Gastroesophageal sphincter (tissue), 4 donors: ENCODE results near the gene CLIC3. TPM values are rescaled to one million over a fixed set of nuclear protein-coding genes. Genes with fewer than 3 reads are reported as not detected.
A peak's percentile ranks its signal among the peaks of the same experiment; 100 is the strongest.

Experiments
- ATAC-seq: fragments of 150-250 bp; one replicate; pipeline ENCODE4 v1.9.1; 2016; ENCODE audit warnings: mild to moderate bottlenecking, moderate library complexity
- H3K27ac ChIP-seq, 4 donors: fragments of 200-600 bp; sonication (generic) in 3 of 4; 1 replicate in 3 of 4; 2 replicates in 1 of 4; pipeline ENCODE4 v1.5.1; 2016 to 2019
- H3K27me3 ChIP-seq: fragments of 200-600 bp; sonication (generic); one replicate; pipeline ENCODE4 v1.5.1; 2019
- H3K36me3 ChIP-seq, 2 donors: fragments of 200-600 bp; sonication (generic); one replicate each; pipeline ENCODE4 v1.5.1; 2019; ENCODE audit warnings: control low read depth in 1 of 2
- H3K4me1 ChIP-seq, 3 donors: fragments of 200-600 bp; sonication (generic); 1 replicate in 2 of 3; 2 replicates in 1 of 3; pipeline ENCODE4 v1.5.1; 2016 to 2019; ENCODE audit warnings: control low read depth in 2 of 3
- H3K4me3 ChIP-seq, 2 donors: fragments of 200-600 bp; sonication (generic); one replicate each; pipeline ENCODE4 v1.5.1; 2019; ENCODE audit warnings: mild to moderate bottlenecking in 1 of 2, moderate library complexity in 1 of 2
- H3K9me3 ChIP-seq, 3 donors: fragments of 200-600 bp; sonication (generic); one replicate each; pipeline ENCODE4 v1.5.1; 2017 to 2019; ENCODE audit warnings: control low read depth in 2 of 3
- CTCF ChIP-seq, 4 experiments: fragments of 200-600 bp in 2 of 4; fragments of 450-650 bp in 2 of 4; sonication (generic) in 1 of 4; IDR thresholded peaks; one replicate each; pipeline ENCODE4 v1.5.1; 2017 to 2019; ENCODE audit warnings: antibody characterized with exemption in 4 of 4, mild to moderate bottlenecking in 2 of 4, moderate library complexity in 2 of 4
- EP300 ChIP-seq: sonication (generic); formaldehyde crosslinking; IDR thresholded peaks from one replicate; pipeline ENCODE4 v1.6.1; 2017; ENCODE audit warnings: antibody characterized with exemption, mild to moderate bottlenecking
- POLR2A ChIP-seq, 2 donors: fragments of 450-650 bp; IDR thresholded peaks; one replicate each; pipeline ENCODE4 v1.6.1; 2017; ENCODE audit warnings: antibody characterized with exemption in 2 of 2, mild to moderate bottlenecking in 2 of 2, moderate library complexity in 1 of 2
- POLR2AphosphoS5 ChIP-seq: sonication (generic); formaldehyde crosslinking; IDR thresholded peaks from one replicate; pipeline ENCODE4 v1.6.1; 2017; ENCODE audit warnings: antibody characterized with exemption
- WGBS, 2 donors: methylation state at CpG; one replicate each; pipeline ENCODE4 v1.1.5; 2018; ENCODE audit warnings: low coverage in 1 of 2; 5-methylcytosine and 5-hydroxymethylcytosine counted together
- total RNA-seq, 4 donors: library from RNA; depleted of rRNA; stranded (reverse); fragments of >200 nt; gene quantifications; one replicate each; pipeline ENCODE4 v1.1.0, GENCODE V29; 2016

The CLIC3 gene
- total RNA-seq, 4 donors from 2014 or later, result 0.81 to 5.4 (median 2.2) TPM

GRCh38 chr9:136983167-136983566 is 13.2 kb downstream of the CLIC3 start:
- Histone ChIP-seq H3K27me3 (peaks cover 73% of the 10 kb centered on the region), H3K36me3 (no peaks in the 10 kb centered on the region), H3K27ac (no peak overlapping the region), H3K9me3 (no peaks in the 10 kb centered on the region), H3K4me3 (no peak overlapping the region), H3K4me1 (peaks cover 0 to 22% (median 1%) of the 10 kb centered on the region in 3 donors)
- ATAC-seq, result no peak
- 100% methylated on average over 2 of the region's 9 CpGs; no CpG with 5 or more reads in 1 of the 2 donors for WGBS, 2 donors
- TF ChIP-seq POLR2AphosphoS5, result no peak

GRCh38 chr9:136982232-136983051 is 13.9 kb downstream of the CLIC3 start, which contains the start of gene LCNL1:
Gene LCNL1 (plus strand): TSS chr9:136982993. CDS start chr9:136983587, 594 bp downstream.
- ATAC-seq, result no peak
- H3K4me1 ChIP-seq, result peaks cover 0 to 29% (median 7%) of the 10 kb centered on the region in 3 donors

DNA sequence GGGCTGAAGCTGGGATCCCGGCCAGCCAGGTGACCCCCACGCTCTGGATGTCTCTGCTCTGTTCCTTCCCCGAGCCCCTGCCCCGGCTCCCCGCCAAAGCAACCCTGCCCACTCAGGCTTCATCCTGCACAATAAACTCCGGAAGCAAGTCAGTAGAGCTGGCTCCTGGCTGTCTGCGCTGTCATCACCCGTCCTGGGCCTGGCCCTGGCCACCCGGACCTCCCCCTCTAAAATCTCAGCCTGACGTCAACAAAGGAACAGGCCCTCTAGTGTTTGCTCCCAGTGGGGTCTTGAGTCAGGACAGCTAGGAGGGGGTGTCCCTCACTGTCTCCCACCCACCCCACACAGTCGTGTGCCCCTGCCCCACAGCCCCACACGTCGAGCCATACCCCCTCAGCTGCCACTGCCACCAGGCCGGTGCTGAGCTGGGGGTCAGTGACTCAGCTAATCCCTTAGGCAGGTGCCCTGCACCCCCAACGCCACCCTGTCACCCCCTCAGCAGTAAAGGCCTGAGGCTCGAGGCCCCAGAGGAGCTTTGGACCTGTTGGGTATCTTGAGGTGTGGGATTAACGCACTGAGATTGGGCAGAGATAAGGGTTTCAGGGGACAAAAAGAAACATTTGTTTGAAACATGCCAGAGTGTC is 14.7 kb downstream of the CLIC3 start:
- Histone ChIP-seq H3K27me3 (peaks cover 77% of the 10 kb centered on the region), H3K36me3 (no peaks in the 10 kb centered on the region), H3K9me3 (no peaks in the 10 kb centered on the region), H3K27ac (peak overlapping the region in 3 of 4 donors; percentile 17 to 45 (median 38)), H3K4me3 (no peak overlapping the region), H3K4me1 (peaks cover 0 to 37% (median 7%) of the 10 kb centered on the region in 3 donors)
- ATAC-seq, result no peak
- 57% methylated on average over 1 of the region's 17 CpGs; no CpG with 5 or more reads in 1 of the 2 donors for WGBS, 2 donors
- TF ChIP-seq POLR2AphosphoS5 (no peak), EP300 (no peak)

More at GRCh38 chr9:136982232-136983051, 13.9 kb downstream of the CLIC3 start, which contains the start of gene LCNL1:
- peak within 1 kb of the TSS in 2 of 4 donors; percentile 35 to 38 for H3K27ac ChIP-seq
- H3K27me3 ChIP-seq, result peaks cover 80% of the 10 kb centered on the region
- WGBS, 2 donors, result 83 to 87% methylated on average over 3 to 4 of the region's 18 CpGs
- H3K9me3 ChIP-seq, result no peaks in the 10 kb centered on the region
- no peaks in the 10 kb centered on the region for H3K36me3 ChIP-seq
- no peak for TF ChIP-seq CTCF (IDR thresholded peaks at IDR 0.05)
- TF ChIP-seq POLR2AphosphoS5, result no peak
- TF ChIP-seq POLR2A (IDR thresholded peaks at IDR 0.05), result no peak
- no peak for TF ChIP-seq EP300
- H3K4me3 ChIP-seq, result no peak within 1 kb of the TSS

DNA sequence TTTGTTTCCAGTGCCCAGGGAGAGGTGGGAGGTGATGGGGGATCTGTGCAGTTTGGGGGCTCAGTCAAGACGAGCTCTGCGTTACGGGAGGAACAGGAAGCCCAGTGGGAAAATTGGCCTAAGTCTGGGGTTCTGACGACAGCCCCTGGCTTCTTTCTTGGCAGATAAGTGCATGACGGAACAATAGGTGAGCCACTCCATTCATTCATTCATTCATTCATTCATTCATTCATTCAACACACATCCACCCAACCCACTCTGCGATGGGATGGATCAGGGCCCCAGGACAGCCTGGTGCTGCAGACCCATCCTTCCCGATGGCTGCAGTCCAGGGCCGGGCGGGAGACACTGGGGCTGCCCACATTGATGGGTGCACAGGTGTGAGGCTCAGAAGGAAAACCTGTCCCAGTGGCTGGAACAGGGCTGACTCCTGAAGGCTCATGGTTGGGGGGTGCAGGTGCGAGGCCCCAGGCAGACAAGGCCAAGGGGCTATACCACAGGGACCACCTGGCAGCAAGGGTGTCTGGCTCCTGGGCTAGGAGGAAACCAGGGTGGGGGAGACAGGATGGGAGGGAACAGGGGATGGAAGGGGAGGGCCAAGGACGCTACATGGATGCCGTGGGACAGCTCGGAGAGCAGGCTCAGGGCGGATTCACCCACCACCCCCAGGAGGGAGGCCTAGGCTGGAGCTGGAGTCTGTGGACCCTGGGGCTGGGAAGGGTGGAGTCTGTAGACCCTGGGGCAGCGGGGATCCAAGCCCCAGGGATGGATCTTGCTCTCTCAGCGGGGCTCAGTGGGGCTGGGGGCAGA is 15.5 kb downstream of the CLIC3 start:
- TF ChIP-seq EP300 (no peak), POLR2A (IDR thresholded peaks at IDR 0.05) (no peak), POLR2AphosphoS5 (no peak), CTCF (IDR thresholded peaks at IDR 0.05) (no peak)
- no peak for ATAC-seq
- Histone ChIP-seq H3K36me3 (no peaks in the 10 kb centered on the region), H3K4me1 (peaks cover 0 to 44% (median 7%) of the 10 kb centered on the region in 3 donors), H3K4me3 (no peak overlapping the region), H3K27me3 (peaks cover 69% of the 10 kb centered on the region), H3K27ac (peak overlapping the region in 3 of 4 donors; percentile 17 to 45 (median 38)), H3K9me3 (no peaks in the 10 kb centered on the region)
- WGBS, 2 donors, result 78 to 84% methylated on average over 8 to 9 of the region's 16 CpGs

DNA sequence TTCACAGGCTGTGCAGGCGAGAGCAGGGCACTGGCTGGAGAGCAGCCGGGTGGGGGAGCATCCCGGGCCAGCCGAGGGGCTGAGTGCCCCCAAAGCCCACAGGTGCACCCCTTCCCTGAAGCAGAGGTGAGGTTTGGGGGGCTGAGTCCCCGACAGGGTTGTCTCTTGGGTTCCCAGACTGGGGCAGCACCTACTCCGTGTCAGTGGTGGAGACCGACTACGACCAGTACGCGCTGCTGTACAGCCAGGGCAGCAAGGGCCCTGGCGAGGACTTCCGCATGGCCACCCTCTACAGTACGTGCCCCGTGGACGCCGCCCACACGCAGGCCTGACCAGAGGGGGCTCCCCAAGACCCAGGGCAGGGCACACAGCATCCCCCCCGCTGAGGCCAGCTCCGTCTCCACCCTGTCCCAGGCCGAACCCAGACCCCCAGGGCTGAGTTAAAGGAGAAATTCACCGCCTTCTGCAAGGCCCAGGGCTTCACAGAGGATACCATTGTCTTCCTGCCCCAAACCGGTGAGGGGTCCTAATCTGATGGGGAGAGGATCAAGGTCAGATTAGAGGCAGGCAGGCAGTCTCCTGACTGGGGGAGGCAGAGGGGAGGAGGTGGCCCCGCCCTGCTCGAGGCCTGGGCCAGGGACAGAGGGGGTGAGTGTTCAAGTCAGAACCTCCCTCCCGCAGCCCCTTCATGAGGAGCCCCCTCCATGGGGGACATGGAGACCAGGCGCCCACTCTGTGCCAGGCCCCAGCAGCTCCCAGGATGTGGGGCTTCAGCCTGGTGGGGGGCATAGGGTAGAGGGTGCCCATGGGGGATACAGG is 16.4 kb downstream of the CLIC3 start:
- WGBS, 2 donors, result 40% methylated on average over 1 of the region's 26 CpGs; no CpG with 5 or more reads in 1 of the 2 donors
- no peak overlapping the region for H3K4me3 ChIP-seq
- peaks cover 60% of the 10 kb centered on the region for H3K27me3 ChIP-seq
- peaks cover 0 to 44% (median 7%) of the 10 kb centered on the region in 3 donors for H3K4me1 ChIP-seq
- no peaks in the 10 kb centered on the region for H3K9me3 ChIP-seq
- no peak for TF ChIP-seq CTCF (IDR thresholded peaks at IDR 0.05)
- no peak for TF ChIP-seq EP300
- TF ChIP-seq POLR2A (IDR thresholded peaks at IDR 0.05), result no peak
- no peak overlapping the region for H3K27ac ChIP-seq
- no peaks in the 10 kb centered on the region for H3K36me3 ChIP-seq
- ATAC-seq, result no peak
